HG03103 (cell line): ENCODE results near the gene ISM1.

ENCODE experiments used
- ATAC-seq: cut with Tn5 transposase; IDR thresholded peaks from one replicate; pipeline ENCODE4 v1.9.1; 2021; ENCODE audit warnings: low read depth; ENCODE audit not compliant: unreplicated experiment

ISM1 gene

DNA sequence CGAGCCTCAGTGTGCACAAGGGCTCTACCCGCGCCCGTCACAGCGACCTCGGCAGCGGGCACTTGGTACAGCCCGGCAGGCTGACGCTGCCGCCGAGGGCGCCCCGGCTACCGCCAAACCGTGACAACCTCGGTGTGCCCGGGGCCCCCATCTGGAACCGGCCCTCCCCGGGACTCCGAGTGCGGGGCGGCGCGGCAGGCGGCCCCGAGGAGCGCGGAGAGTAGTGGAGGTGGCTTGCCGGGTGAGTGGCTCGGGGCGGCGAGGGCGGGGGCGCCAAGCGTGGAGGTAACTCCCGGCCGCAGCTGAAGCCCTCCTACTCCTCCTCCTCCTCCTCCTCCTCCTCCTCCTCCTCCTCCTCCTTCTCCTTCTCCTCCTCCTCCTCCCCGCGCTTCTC is at the start of gene ISM1:
Gene ISM1 (plus strand): TSS at position 371 of the 394 bp plus-strand sequence. CDS start 503 bp downstream, outside the sequence.
- peak; percentile 13 for ATAC-seq

DNA sequence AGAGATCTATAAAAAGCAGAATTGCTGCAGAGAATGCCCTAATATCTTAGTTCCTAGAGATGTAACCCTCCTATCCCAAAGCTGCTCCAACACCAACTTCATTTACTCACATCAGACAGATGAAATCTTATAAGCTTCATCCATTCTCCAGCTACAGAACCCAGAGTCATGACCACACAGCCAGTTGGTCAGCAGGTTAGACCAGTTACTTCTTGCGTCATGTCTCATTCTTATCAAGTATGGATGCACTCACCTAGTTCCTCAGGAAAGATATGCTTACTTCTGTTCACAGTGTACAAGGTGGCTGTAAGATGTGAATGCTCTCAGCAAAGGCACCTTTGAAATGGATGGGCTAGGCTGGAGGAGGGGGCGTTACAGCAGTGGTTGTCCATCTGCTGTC is 47.9 kb upstream of the ISM1 start:
- ATAC-seq, result no peak

DNA sequence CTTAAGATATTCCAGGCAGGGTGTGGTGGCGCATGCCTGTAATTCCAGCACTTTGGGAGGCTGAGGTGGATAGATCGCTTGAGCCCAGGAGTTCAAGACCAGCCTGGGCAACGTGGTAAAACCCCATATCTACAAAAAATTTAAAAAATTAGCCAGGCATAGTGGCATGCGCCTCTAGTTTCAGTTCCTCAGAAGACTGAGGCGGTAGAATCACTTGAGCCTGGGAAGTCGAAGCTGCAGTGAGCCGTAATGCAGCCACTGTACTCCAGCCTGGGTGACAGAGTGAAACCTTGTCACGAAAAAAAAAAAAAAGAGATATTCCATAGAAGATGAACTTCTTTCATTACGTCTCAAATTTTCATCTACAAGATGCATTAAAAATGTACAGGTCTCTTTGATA is 46.7 kb upstream of the ISM1 start:
- ATAC-seq, result peak; percentile 88

DNA sequence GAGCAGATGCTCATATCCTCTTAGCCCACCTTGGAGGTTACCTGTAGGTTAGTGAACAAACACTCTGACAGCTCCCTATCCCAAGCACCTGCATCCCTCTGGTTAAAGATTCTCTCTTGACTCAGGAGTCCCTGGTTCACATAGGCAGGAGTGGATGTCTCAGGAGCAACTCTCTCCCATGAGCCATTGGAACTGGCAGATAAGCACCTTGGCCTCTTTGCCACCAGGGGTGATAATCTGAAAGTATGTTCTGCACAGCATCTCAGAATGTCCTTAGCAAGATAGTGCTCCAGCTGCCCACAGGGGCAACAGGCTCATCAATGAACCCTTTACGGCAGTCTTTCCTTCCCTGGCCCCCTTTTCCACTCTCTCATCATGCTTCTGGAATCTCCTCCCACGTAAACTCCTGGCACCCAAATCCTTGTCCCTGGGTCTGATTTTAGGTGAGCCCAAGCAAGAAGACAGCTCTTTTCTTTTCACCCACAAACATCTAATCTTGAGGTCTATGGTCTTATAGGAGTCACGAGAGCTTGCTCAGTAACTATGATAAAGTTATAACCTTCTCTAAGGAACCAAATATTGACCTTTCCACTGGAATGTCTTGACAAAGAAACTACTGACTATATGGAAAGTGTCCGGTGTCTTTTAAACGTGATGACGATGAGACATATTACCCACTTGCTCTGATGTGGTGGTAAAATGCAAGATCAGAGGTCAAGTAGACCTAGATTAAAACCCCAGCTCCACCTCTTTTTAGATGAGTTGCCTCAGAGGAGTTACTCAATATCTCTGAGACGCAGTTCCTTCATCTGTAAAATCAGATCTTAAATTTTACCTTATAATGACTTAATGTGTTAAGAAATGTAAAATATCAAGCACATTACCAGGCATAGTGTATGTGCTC is 39.8 kb upstream of the ISM1 start:
- ATAC-seq, result no peak

DNA sequence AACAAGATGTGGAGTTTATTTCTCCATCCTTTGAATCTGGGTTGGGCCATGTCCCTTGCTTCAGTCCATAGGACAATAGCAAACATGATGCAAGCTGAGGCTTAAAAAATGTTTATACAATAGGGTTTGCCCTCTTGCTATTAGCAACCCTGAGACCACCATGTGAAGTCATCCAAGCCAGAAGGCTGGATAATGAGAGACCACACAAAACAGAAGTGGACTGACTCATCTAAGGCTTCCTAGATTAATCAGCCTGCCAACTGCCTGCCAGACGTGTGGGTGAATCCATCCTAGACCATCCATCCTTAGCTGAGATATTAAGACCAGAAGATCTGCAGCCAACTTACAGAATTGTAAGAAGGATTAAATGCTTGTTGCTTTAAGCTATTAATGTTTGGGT is 38.1 kb upstream of the ISM1 start:
- ATAC-seq, result no peak

DNA sequence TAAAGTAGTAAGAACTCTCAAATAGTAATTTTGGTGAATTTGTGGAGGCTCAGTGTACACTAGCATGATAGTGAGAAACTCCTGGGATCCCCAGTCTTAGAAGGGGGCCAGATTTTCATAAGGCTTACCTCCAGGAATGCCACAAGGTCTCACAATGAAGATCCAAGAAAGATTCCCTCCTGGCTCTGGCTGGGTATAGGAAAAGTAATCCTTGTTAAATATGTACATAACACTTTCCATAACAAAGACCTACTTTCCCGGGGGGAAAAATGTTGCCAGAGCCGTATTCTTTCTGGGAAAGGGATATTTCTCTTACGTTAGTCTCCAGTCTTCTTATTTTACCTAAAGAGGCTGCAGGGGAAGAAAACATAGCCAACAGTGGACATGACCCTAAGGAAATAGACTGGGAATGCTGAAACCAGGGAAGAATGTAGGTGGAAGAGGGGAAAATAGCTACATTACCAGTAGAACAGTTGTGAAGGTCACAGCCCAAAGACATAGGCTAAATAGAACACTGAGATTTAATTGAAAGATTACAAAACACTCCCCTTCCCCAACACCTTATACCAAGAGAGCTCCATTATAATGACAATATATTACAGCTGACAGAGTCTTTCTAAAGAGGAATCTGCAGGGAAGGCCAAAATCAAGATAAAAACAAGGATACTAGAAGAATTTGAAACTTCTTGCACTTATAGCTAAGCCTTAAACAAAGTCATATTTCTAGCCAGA is 34.9 kb upstream of the ISM1 start:
- ATAC-seq, result no peak

DNA sequence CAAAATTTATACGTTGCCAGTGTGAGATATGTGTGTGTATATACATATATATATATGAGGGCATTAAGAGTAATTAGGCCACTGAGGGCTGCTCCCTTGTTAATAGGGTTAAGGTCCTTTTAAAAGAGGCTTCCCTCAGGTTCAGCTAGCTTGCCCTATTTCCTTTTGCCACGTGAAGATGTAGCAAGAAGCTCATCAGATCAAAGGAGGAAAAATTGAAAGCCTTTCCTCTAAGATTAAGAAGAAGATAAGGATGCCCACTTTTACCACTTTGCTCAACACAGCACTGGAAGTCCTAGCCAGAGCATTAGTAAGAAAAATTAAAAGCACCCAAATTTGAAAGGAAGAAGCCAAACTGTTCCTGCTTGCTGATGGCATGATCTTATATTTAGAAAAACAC is 33.2 kb upstream of the ISM1 start:
- ATAC-seq, result no peak

DNA sequence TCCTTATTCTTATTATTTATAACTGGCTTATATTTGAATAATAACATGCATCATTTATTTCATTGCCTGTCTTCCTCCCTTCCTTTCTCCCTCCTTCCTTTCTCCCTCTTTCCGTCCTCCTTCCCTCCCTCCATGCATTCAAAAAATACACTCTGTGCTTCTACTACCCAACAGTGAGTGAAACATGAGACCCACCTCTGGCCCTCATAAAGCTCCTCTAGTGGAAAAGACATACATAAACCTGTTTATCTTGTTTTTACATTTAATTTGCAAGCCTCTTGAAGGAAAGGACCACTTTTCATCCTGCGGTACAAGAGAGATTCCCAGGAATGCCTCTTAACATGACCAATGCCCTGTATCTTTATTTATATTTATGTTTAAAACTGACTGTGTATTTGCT is 21.8 kb upstream of the ISM1 start:
- ATAC-seq, result no peak

DNA sequence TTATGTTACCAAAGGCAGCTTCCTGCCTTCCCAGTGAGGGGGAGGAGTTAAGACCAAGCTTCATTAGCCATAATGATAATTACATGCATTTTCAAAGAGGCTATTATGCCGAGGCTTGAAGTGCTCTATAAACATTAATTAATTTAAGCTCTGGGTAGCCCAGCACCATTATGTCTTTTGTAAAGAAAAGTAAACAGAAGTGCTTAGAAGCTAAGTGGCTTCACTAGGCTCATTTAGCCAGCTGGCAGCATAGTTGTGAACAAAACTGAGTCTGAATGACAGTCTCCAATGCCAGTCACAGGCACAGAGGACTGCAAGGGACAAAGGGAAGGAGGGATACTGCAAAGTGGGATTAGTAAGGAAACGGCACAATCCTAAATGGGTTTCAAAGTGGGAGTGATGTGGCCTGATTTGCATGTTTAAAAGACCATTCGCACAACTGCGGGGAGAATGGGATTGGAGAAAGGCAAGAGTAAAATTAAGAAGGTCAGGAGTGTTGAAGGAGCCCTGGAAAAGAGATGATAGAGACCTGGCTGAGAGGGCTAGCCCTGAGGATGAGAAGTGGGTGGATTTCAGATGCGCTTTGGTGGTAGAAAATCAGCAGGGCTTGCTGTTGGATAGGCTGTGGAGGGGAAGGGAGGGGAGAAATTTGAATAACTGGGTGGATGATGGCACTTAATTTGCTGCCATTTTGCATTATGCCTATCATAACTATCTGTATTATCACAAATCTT is 20.1 kb upstream of the ISM1 start:
- ATAC-seq, result no peak

DNA sequence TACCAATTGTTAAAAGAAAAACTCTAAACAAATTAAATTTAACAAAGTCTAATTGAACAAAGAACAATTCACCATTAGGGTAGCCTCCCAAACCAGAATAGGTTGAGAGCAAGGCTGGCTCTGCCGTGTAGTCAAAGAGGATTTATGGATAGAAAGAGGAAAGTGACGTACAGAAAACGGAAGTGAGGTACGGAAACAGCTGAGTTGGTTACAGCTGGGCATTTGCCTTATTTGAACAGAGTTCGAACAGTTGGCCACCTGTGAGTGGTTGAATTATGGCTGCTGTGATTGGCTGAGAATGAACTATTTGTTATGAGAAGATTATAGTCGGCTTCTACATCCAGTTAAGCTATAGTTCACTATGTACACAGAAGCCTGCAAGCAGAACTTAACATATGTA is 18.5 kb upstream of the ISM1 start:
- ATAC-seq, result no peak

DNA sequence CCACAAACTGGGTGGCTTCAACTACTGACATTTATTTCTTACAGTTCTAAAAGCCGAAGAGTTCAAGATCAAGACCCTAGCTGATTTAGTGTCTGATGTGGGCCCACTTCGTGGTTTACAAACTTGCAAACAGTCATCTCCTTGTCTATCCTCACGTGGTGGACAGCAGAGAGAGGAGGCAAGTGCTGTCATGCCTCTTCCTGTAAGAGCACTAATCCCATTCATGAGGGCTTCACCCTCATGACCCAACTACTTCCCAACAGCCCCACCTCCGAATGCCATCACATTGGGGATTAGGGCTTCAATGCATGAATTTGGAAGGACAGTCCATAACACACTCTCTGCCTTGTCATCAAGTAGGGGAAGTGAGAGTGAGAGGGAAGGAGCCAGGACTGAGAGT is 15.6 kb upstream of the ISM1 start:
- ATAC-seq, result no peak

DNA sequence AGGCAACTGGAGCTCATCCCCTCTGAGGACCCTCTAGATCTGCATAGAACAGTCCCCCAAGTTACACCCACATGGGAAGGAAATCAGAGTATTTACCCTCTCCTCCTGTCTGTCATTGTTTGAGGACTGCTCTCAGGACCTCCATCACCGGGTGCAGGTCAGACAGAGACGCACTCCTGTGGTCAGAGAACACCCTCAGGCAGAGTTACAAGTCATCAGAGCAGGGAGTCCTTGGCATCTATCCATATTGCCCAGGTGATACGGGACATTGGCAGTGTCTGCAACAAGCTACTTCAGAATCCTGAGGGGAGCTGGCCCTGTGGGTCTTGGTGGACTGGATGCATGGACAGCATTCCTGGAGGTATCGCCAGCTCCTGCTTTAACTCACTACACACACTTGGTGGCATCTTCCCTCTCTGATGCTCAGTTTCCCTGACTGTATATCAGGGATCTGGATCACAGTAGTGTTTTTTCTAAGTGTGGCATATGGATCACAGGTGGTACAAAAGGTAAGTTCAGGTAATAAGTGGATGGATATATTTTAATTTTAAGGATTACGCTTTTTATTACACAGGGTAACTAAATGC is 15.1 kb upstream of the ISM1 start:
- ATAC-seq, result no peak

DNA sequence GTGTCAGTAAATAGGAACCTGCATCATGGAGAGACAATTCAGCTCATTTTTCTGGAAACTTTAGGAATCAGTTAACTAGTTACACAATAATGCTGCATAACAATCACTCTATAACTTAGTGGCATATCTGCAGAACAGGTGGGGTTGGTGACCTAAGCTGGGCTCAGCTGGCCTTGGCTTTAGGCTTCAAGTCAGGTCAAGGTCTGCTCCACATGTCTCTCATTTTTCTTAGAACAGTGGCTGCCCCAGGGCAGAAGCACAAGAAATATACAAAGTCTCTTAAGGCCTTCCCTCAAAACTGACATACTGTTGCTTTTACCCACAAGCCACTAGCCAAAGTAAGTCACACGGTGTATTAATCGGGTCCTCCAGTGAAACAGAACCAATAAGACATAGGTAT is 14.1 kb upstream of the ISM1 start:
- ATAC-seq, result no peak

DNA sequence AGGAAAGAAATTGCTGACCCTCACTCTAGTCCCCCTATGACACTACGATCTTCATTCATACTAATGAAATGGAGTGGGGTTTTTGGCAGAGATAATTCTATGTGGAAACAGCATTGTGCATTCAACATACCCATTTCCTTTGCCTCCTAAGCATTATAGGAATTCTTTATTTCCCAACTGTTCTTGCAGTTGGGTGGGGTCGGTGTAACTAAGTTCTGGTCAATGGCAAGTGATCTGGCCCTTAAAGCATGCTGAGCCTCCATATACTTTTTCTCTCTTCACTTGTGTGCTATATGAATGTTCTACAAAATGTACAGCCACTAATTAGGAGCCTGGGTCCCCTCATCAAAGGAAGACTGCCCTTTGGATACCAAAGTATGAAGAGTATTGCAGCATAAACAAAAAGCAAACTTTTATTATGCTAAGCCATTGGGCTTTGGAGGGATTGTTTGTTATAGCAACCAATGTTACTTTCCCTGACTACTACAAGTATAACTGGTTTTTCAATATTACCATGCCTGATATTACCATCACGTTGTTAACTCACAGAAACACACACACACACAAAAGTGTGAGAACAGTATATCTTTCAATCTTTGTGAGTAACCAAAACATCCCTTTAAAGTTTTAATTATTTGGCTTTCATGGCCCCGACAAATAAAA is 9.0 kb upstream of the ISM1 start:
- ATAC-seq, result no peak

DNA sequence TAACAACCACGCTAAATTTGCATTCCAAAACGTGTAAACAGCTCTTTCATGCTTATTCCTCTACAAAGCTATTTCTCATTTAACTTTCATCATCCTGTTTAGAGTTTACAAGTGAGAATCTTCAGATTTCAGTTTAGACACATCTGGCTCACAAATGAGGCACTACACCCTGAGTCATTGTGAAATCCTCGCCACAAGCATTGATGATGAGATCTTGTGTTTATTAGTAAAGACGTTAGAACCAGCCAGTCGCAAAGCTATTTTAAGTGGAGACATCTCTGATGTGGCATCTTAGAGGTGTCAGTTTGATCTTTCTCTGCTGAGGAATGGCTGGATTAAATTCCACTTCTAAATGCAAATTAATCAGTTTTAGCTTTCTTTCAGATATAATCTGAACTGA is 8.3 kb upstream of the ISM1 start:
- no peak for ATAC-seq

DNA sequence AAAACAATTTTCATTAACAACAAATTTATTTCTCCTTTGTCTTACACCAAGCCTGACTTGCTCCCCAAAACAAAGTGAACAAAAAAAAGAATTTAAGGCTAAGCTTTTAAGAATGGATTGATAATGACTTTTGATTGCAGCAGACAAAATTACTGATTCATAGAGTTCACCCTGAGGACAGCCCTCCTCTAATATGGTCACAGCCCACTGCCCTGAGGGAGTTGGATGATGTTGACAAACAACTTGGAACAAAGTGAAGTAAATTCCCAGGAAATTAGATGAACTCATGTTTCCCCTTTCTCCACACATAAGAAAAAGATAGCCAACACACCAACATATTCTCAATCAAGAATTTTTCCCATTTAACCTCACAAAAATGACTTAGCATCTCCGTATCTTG is 7.7 kb upstream of the ISM1 start:
- ATAC-seq, result no peak

DNA sequence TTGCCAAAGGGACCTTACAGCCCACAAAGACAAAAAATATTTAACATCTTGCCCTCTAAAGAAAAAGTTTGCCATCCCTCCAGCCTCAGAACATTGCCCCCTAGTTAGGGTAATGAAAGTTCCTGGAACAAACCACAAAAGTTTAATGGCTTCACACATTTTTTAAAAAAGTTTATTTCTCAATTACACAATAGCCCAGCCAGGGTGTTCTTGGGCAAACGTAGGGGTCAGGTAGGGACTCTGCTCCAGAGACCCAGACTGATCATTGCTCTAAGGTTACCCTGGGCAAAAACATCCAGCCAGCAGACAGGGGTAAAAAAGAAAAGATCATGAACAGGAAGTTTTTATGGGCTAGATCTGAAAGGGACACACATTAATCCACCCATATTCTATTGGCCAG is 4.5 kb upstream of the ISM1 start:
- ATAC-seq, result no peak

DNA sequence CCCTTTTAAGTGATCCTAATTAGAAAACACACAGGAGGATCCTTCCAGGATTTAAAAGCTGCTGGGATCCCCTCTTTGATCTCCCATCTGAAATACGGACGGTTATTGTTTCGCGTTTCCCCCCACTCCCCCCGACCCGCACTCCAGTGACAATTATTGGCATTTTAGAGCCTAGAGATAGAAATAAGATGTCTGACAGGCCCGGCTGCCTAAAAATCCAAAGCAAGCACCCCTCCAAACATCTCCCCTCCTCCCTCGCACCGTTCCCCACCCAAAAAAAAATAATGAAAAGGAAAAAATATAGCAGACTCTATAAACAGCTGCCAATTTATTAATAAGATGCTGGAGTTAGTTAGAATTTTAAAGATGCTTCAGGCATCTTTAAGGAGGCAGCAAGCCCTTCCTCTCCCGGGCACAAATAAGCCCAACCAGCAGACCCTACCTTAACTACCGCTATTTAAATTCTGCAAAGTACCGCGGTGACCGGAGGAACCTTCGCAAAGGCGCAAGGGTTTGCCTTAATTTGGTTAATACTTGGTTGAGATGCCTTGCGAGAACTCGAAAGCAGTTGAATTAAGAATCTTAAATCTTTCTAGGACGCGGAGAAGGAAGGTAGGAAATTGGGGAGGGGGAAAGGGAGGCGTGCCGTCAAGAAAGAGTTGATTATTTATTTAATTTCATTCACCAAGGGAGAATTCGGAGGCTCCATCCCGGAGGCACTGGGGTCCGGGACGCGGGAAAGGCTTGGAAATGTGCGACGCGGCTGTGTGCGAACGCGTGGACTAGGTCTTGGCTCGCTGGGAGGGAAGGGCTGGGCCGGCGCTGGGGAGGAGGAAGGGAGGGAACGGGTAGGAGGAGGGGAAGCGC is 1.5 kb upstream of the ISM1 start:
- no peak for ATAC-seq

DNA sequence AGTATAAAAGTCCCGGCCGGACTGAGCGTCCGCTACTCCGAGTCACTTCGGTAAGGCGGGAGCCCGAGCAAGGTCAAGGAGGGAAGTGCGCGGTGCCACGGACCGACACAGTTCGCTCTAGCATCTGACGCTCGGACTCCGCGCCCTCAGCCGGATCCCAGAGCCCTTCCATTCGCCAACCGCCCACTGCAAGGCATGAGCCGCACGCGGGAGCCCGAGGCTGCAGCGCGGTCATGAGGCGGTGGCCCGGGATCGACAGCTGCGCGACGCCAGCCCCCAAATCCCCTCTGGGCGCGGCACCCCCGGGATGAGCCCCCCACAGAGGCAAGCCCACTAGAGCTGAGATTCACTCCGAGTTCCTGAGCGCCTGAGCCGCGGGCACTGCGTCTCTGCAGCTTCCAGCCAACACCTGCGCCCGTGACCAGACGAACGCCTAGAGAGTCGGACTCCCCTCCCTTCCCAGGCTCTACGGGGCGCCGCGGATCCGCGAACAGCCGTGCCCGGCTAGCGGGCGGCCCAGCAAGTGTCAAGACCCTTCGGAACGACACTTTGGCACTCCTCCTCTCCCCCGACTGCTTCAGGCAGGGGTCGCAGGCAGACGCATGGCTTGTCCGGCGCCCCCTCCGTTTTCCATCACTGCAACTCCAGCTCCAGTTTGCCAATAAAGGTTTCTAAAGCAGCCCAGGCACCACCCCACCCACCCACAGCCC is 725 bp upstream of the ISM1 start:
- peak; percentile 6 for ATAC-seq
